ENCODE measurements around the gene BRD1. TPM values are rescaled to one million over a fixed set of nuclear protein-coding genes. Genes with fewer than 3 reads are reported as not detected.

The BRD1 gene
- total RNA-seq, 4 donors from 2014 or later: 21.0 to 57.3 (median 33.8) TPM

GRCh38 chr22:49780698-49781288 lies 46.9 kb downstream of the BRD1 start:
- no peak for TF ChIP-seq CTCF (IDR thresholded peaks at IDR 0.05)
- DNase-seq (ENCODE audit: low spot score) (no peak), ATAC-seq (ENCODE audit: low FRiP score) (no peak)

- ATAC-seq (ENCODE audit: low FRiP score) (no peak), DNase-seq (ENCODE audit: low spot score) (no peak)
- no peak for TF ChIP-seq CTCF (IDR thresholded peaks at IDR 0.05)
These were observed 47.6 kb downstream of the BRD1 start for GRCh38 chr22:49779853-49780697.

GRCh38 chr22:49779211-49779610 lies 48.5 kb downstream of the BRD1 start:
- DNase-seq (ENCODE audit: low spot score): no peak
- ATAC-seq (ENCODE audit: low FRiP score): no peak
- TF ChIP-seq CTCF (IDR thresholded peaks at IDR 0.05): no peak

GRCh38 chr22:49777569-49778249 lies 50.0 kb downstream of the BRD1 start:
- TF ChIP-seq CTCF (IDR thresholded peaks at IDR 0.05): no peak
- ATAC-seq (ENCODE audit: low FRiP score): no peak
- no peak for DNase-seq (ENCODE audit: low spot score)

GRCh38 chr22:49776891-49777290 lies 50.8 kb downstream of the BRD1 start:
- TF ChIP-seq CTCF (IDR thresholded peaks at IDR 0.05): no peak
- DNase-seq (ENCODE audit: low spot score) (no peak), ATAC-seq (ENCODE audit: low FRiP score) (no peak)

GRCh38 chr22:49775867-49776511 lies 51.7 kb downstream of the BRD1 start:
- DNase-seq (ENCODE audit: low spot score) (no peak), ATAC-seq (ENCODE audit: low FRiP score) (no peak)
- no peak for TF ChIP-seq CTCF (IDR thresholded peaks at IDR 0.05)

All from omental fat pad (tissue), 4 donors.